G401 (cell line): ENCODE measurements around the gene C6orf15. TPM values are rescaled to one million over a fixed set of nuclear protein-coding genes. Genes with fewer than 3 reads are reported as not detected.
"Not testable (repeated sequence)": the region's sequence is repeated elsewhere in the genome, so short reads cannot be mapped to it uniquely, and the experiment has no call there.

Experiments
- DNase-seq: peaks from one replicate; pipeline ENCODE4 v3.0.0-alpha.2; 2015; ENCODE audit warnings: low spot score
- in situ Hi-C: cut with HindIII; loops from 2 replicates; pipeline ENCODE4 v1.10.0; 2016; ENCODE audit warnings: low sequenced_read_pairs, mixed read lengths
- total RNA-seq: library from RNA; depleted of rRNA; stranded (reverse); fragments of >200 nt; shearing (Covaris generic); gene quantifications from 2 replicates; pipeline ENCODE4 v1.2.3, GENCODE V29; 2014; rRNA removed

The C6orf15 gene
- total RNA-seq, 1 experiment from 2014 or later, result not detected

DNA sequence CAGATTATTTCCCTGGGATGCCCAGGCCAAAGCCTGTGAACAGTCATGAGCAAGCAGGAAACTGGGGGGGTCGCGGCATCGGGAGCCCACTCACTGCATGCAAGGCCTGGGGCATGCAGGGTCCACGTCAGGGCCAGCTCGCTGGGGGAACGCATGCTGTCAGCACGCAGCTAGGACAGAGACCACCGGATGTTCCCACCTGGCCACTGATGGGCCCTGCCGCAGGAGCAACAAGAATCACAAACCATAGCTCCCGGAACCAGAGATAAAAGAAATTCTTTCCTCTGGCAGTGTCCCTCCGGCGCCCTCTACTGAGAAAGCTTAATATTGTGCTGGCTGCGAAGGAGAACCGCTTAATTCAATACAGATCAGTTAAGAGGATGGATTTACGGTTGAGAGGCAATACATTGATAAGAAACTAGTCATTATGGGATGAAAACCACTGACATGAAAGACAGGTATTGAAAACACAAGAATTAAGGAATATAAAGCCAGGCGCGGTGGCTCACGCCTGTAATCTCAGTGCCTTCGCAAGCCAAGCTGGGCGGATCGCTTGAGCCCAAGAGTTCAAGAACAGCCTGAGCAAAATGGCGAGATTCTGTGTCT, 32.6 kb downstream of the C6orf15 start:
- DNase-seq, result peak; percentile 83
- in situ Hi-C loops, result no loop called here

DNA sequence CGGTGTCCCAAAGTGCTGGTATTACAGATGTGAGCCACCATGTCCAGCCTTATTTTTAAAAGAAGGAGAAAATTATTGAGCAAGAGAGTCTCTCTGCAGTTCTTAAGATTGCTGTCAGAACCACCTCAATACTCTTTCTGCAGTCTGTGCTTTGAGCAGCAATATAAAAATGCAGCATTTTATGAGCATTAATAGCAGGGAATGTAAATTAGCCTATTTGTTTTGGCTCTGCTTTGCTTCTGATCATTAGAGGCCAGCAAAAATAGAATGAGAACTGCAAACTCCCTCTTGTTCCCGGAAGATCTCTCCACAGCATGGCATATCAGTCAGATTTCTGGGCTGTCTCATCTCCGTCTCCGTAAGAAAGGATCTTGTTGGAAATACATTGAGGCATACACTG, 35.8 kb downstream of the C6orf15 start:
- in situ Hi-C loops, result no loop called here

DNA sequence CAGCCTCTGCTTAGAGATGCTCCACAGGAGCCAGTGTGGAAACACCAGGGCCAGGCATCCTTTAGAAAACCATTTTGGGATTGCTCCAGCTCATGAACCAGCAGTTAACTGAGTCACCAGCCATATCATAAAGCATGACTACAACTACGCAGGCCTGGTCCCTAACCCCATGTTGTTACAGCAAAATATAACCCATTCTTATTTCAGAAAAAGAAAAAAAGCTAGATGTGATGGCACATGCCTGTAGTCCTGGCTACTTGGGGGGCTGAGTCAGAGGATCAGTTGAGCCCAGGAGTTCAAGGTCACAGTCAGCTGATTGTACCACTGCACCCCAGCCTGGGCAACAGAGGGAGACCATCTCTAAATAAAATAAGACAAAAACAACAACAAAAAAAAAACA, 36.8 kb downstream of the C6orf15 start:
- in situ Hi-C loops, result no loop called here
- DNase-seq, result no peak

More for the DNA sequence above, 35.8 kb downstream of the C6orf15 start:
- no peak for DNase-seq

DNA sequence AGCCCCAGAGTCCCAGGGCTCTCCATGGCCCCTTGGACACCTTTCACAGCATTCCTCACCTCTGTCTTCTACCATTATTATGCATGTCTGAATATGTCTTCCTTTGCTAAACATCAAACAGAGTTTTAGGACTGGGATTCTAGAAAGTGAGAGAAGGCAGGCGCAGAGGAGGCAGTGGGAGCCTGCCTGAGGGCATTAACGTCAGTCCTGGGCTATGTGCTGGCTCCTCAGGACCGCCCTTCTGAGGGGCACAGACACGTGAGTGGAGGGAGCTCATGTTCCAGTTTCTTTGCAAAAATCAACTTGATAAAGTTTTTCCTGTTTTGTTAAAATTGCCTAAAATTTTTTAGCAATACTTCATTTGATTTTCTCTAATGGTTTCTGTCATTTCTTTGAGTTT, 38.0 kb downstream of the C6orf15 start:
- DNase-seq, result no peak
- in situ Hi-C loops, result no loop called here

DNA sequence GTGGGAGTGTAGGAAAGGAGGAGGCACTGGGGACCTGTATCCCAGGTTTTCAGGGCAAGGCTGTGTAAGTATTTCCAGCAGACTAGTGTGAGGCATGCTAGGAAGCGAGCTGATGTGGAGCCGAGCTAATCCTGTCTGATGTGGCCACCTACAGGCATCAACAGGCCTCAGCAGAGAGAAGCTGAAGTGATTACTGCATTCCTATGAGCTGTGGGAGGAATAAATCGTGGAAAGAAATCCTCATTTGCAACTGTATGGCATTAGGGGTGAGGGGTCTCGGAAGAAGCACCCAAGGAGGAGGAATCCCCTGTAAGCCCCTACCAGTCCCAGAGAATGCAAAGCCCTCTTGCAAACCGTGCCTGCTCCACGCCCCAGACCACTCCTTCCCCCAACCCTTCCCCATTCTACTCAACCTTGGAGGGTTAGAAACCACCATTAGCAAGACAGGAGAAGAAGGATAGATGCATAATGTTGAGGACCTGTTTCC, 41.6 kb downstream of the C6orf15 start:
- peak; percentile 67 for DNase-seq
- in situ Hi-C loops, result no loop called here

DNA sequence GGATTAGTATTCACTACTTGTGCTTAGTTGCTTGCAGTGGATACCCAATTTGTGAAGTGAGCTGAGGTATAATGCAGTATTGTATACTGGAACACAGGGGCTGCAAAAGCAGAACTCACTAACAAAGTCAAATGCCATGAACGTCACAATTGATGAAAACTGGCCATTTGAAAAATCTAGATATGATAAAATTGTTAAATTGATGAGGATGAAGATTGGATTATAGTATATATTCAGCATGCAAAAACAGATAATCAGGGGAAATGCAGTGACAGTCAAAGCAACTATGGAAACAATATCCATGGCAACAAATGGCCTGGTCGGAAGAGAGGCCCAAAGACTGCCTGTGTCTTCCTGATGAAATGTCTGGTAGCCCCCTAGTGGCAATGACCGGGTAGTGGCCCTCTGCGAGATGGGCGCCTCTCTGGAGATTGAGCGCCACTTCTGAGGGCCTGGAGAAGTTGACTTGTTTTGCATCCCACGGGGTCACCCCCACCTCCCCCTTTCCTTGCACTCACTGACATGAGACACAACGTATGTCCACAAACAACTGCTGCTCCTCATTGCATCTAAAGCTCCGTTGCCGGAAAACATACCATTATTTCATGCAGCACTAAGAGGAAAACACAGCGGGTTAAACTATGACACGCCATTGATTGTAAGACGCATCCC, 43.6 kb downstream of the C6orf15 start:
- in situ Hi-C loops, result no loop called here
- DNase-seq, result peak; percentile 58

DNA sequence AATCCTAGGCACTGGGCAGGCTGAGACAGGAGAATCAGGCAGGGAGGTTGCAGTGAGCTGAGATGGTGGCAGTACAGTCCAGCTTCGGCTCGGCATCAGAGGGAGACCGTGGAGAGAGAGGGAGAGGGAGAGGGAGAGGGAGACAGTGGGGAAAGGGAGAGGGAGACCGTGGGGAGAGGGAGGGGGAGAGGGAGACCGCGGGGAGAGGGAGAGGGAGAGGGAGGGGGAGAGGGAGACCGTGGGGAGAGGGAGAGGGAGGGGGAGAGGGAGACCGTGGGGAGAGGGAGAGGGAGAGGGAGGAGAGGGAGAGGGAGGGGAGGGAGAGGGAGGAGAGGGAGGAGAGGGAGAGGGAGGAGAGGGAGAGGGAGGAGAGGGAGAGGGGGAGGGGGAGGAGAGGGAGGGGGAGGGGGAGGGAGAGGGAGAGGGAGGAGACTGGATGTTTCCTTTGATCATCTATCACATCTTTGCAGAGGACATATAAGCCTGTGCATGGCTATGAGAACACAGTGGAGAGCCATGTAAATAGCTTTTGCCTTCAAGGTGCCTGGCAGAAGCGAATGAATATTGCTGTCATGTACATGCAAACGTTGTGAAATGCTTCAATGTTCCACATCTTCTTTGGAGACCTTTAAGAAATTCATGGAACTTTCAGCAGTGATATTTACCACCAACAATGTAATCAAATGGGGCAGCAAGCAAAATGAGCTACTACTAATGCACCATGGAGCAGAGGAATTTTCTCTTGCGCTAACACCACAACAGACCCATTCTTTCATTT, 44.3 kb downstream of the C6orf15 start:
- DNase-seq, in situ Hi-C loops: not testable (repeated sequence)

DNA sequence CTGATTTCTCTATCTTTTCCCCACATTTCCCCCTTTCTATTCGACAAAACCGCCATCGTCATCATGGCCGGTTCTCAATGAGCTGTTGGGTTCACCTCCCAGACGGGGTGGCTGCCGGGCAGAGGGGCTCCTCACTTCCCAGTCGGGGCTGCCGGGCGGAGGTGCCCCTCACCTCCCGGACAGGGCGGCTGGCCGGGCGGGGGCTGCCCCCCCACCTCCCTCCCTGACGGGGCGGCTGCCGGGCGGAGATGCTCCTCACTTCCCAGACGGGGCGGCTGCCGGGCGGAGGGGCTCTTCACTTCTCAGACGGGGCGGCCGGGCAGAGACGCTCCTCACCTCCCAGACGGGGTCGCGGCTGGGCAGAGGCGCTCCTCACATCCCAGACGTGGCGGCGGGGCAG, 45.3 kb downstream of the C6orf15 start:
- in situ Hi-C loops, DNase-seq: not testable (repeated sequence)

DNA sequence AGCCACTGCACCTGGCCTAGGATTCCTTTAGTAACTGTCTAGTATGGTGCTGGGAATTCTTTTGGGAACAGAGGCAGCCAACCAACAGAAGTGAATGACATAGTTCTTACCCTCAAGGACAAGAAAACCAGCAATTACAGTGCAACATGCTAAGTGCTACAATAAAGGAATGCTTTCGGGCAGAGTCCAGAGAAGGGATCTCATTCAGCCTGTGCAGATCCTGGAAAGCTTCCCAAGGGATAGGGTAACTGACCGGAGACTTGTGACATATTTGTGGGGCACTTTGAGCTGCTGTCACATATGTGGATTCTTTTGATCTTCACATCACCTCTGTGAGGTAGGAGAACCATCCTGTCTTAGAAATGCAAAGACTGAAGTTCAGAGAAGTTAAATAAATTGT, 46.8 kb downstream of the C6orf15 start:
- in situ Hi-C loops, result no loop called here
- DNase-seq, result no peak

DNA sequence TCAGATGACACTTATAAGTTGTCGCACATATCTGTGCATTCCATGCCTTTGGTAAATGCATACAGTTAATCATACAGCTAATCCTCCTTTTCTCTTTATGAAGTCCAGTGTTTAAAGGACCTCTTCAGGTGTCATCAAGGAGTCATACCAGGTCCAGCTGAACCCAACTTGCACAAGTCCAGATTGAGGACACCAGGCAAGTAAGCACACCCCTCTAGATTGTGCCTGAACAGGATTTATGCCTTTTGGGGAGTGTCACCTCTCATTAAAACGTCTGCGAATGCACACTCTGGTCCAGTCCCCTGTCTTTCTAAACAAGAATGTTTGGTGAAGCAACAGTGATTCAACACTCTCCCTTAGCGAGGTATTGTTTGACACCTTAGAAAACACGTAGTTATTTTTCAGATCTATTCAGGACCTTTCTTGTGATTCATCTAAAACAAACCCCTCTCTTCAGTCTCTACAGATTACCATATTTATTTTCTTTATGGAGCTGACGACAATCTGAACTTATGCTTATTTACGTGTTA, 48.4 kb downstream of the C6orf15 start:
- DNase-seq, result no peak
- in situ Hi-C loops, result no loop called here

Other genes starting within 250 kb of the C6orf15 start
- 131 and 141 TPM in 2 replicates for gene DDR1, start 228.1 kb downstream of the C6orf15 start, total RNA-seq
- 46.2 and 51.9 TPM in 2 replicates for gene GTF2H4, start 204.4 kb downstream of the C6orf15 start, total RNA-seq
- gene VARS2, start 198.3 kb downstream of the C6orf15 start, total RNA-seq, result 74.5 and 105 TPM in 2 replicates
- gene SFTA2, start 180.4 kb downstream of the C6orf15 start, total RNA-seq, result not detected in 2 replicates
- not detected in 2 replicates for gene MUCL3, start 171.6 kb downstream of the C6orf15 start, total RNA-seq
- gene MUC21, start 128.9 kb downstream of the C6orf15 start, total RNA-seq, result not detected in 2 replicates
- not detected in 2 replicates for gene MUC22, start 102.1 kb downstream of the C6orf15 start, total RNA-seq
- not detected in 2 replicates for gene PSORS1C1, start 2.2 kb upstream of the C6orf15 start, total RNA-seq
- not detected in 2 replicates for gene CDSN, start 7.9 kb upstream of the C6orf15 start, total RNA-seq
- gene PSORS1C2, start 26.5 kb upstream of the C6orf15 start, total RNA-seq, result not detected in 2 replicates
- gene CCHCR1, start 45.2 kb upstream of the C6orf15 start, total RNA-seq, result 33.6 and 37.5 TPM in 2 replicates
- 16.1 and 19.4 TPM in 2 replicates for gene TCF19, start 46.0 kb upstream of the C6orf15 start, total RNA-seq
- gene POU5F1, start 58.1 kb upstream of the C6orf15 start, total RNA-seq, result 0.18 TPM in 1 of 2 replicates, not detected in the other
- 45.5 and 52.0 TPM in 2 replicates for gene HLA-C, start 159.5 kb upstream of the C6orf15 start, total RNA-seq
- 9.0 and 25.4 TPM in 2 replicates for gene HLA-B, start 244.6 kb upstream of the C6orf15 start, total RNA-seq